Neural progenitor cell (in vitro differentiated cells): ENCODE data around the gene LAMB1. TPM values are rescaled to one million over a fixed set of nuclear protein-coding genes. Genes with fewer than 3 reads are reported as not detected.

Experiments used
- DNase-seq: peaks from one replicate; pipeline ENCODE4 v3.0.0-alpha.2; 2016; ENCODE audit warnings: low spot score
- H2AFZ ChIP-seq: fragments of 200-600 bp; sonication (generic); replicated peaks from 2 replicates; pipeline ENCODE4 v1.6.1; 2016; ENCODE audit warnings: antibody characterized with exemption
- H3F3A ChIP-seq: fragments of 200-600 bp; sonication (generic); 2 replicates; pipeline ENCODE4 v1.6.1; 2016; ENCODE audit warnings: antibody characterized with exemption, low read depth
- H3K27ac ChIP-seq: fragments of 200-600 bp; sonication (generic); 2 replicates; pipeline ENCODE4 v1.5.1; 2016; ENCODE audit warnings: mild to moderate bottlenecking
- H3K27me3 ChIP-seq: fragments of 200-600 bp; sonication (generic); 2 replicates; pipeline ENCODE4 v1.6.1; 2016; ENCODE audit warnings: mild to moderate bottlenecking, moderate library complexity
- H3K36me3 ChIP-seq: fragments of 200-600 bp; sonication (generic); 2 replicates; pipeline ENCODE4 v1.5.1; 2016
- H3K4me1 ChIP-seq: fragments of 200-600 bp; sonication (generic); 2 replicates; pipeline ENCODE4 v1.6.1; 2016; ENCODE audit warnings: mixed run types
- H3K4me2 ChIP-seq: fragments of 200-600 bp; sonication (generic); 2 replicates; pipeline ENCODE4 v1.6.1; 2016
- H3K4me3 ChIP-seq: fragments of 200-600 bp; sonication (generic); 2 replicates; pipeline ENCODE4 v1.5.1; 2016
- H3K79me2 ChIP-seq: fragments of 200-600 bp; sonication (generic); 2 replicates; pipeline ENCODE4 v1.6.1; 2016; ENCODE audit warnings: low read depth
- H3K9ac ChIP-seq: fragments of 200-600 bp; sonication (generic); 2 replicates; pipeline ENCODE4 v1.6.1; 2016
- H3K9me3 ChIP-seq: fragments of 200-600 bp; sonication (generic); 2 replicates; pipeline ENCODE4 v1.5.1; 2016; ENCODE audit warnings: low read depth
- H4K20me1 ChIP-seq: fragments of 200-600 bp; sonication (generic); 2 replicates; pipeline ENCODE4 v1.6.1; 2016; ENCODE audit warnings: low read depth
- H3K27ac Mint-ChIP-seq: 3 replicates; pipeline ENCODE4 v1.8.0; 2021; ENCODE audit warnings: mixed read lengths
- H3K27me3 Mint-ChIP-seq: 2 replicates; pipeline ENCODE4 v1.8.0; 2022; ENCODE audit warnings: low read depth, mild to moderate bottlenecking, inconsistent platforms, moderate library complexity, mixed read lengths; ENCODE audit not compliant: insufficient read depth
- H3K36me3 Mint-ChIP-seq: 3 replicates; pipeline ENCODE4 v1.8.0; 2021; ENCODE audit warnings: mixed read lengths
- H3K4me1 Mint-ChIP-seq: 3 replicates; pipeline ENCODE4 v1.8.0; 2021; ENCODE audit warnings: mixed read lengths
- H3K4me3 Mint-ChIP-seq: 3 replicates; pipeline ENCODE4 v1.8.0; 2021; ENCODE audit warnings: mild to moderate bottlenecking, moderate library complexity, mixed read lengths
- H3K9me3 Mint-ChIP-seq: 3 replicates; pipeline ENCODE4 v1.8.0; 2020; ENCODE audit warnings: mixed read lengths
- CTCF ChIP-seq: fragments of 200-600 bp; sonication (generic); IDR thresholded peaks from 2 replicates; pipeline ENCODE4 v1.5.1; 2017; ENCODE audit warnings: antibody characterized with exemption, mild to moderate bottlenecking
- EZH2 ChIP-seq: fragments of 200-600 bp; sonication (generic); IDR thresholded peaks from 2 replicates; pipeline ENCODE4 v1.6.1; 2017; ENCODE audit warnings: antibody characterized with exemption, mild to moderate bottlenecking, moderate library complexity
- EZH2phosphoT487 ChIP-seq: fragments of 200-600 bp; sonication (generic); IDR thresholded peaks from 2 replicates; pipeline ENCODE4 v1.6.1; 2017; ENCODE audit warnings: antibody characterized with exemption
- total RNA-seq: library from RNA; depleted of rRNA; stranded (reverse); fragments of >200 nt; gene quantifications from 2 replicates; pipeline ENCODE4 v1.2.3, GENCODE V29; 2015; ENCODE audit warnings: low replicate concordance

The LAMB1 gene
- total RNA-seq, 1 donor from 2014 or later: 87.7 TPM

- H3K27me3 Mint-ChIP-seq: no peaks in the 10 kb centered on the region
- Histone ChIP-seq H3K27ac (peak overlapping the region; percentile 26), H3K27me3 (no peaks in the 10 kb centered on the region), H4K20me1 (peaks cover 13% of the 10 kb centered on the region), H3K36me3 (peaks cover 9% of the 10 kb centered on the region), H3K4me2 (no peak overlapping the region), H3K9me3 (no peaks in the 10 kb centered on the region), H3K4me3 (no peak overlapping the region), H3K79me2 (no peaks in the 10 kb centered on the region), H3F3A (peaks cover 52% of the 10 kb centered on the region), H3K9ac (no peak overlapping the region), H3K4me1 (peaks cover 51% of the 10 kb centered on the region), H2AFZ (no peak overlapping the region)
- no peaks in the 10 kb centered on the region for H3K9me3 Mint-ChIP-seq
- no peak overlapping the region for H3K27ac Mint-ChIP-seq
- peaks cover 43% of the 10 kb centered on the region for H3K4me1 Mint-ChIP-seq
- H3K36me3 Mint-ChIP-seq: peaks cover 23% of the 10 kb centered on the region
- DNase-seq: no peak
- TF ChIP-seq CTCF (no peak), EZH2phosphoT487 (no peak), EZH2 (no peak)
- no peak overlapping the region for H3K4me3 Mint-ChIP-seq
Measured at GRCh38 chr7:107934991-107935770, 67.8 kb downstream of the LAMB1 start.

- Histone ChIP-seq H3K79me2 (no peaks in the 10 kb centered on the region), H3K36me3 (peaks cover 9% of the 10 kb centered on the region), H3K27me3 (no peaks in the 10 kb centered on the region), H3K4me2 (peak overlapping the region; percentile 66), H4K20me1 (peaks cover 13% of the 10 kb centered on the region), H3F3A (peaks cover 52% of the 10 kb centered on the region), H3K9ac (no peak overlapping the region), H3K9me3 (no peaks in the 10 kb centered on the region), H2AFZ (no peak overlapping the region), H3K4me3 (peak overlapping the region; percentile 6), H3K27ac (peak overlapping the region; percentile 97), H3K4me1 (peaks cover 49% of the 10 kb centered on the region)
- peak overlapping the region; percentile 6 for H3K27ac Mint-ChIP-seq
- H3K4me1 Mint-ChIP-seq: peaks cover 43% of the 10 kb centered on the region
- no peak overlapping the region for H3K4me3 Mint-ChIP-seq
- H3K9me3 Mint-ChIP-seq: no peaks in the 10 kb centered on the region
- TF ChIP-seq EZH2phosphoT487 (no peak), EZH2 (no peak), CTCF (no peak)
- DNase-seq: peak; percentile 45
- H3K27me3 Mint-ChIP-seq: no peaks in the 10 kb centered on the region
- H3K36me3 Mint-ChIP-seq: peaks cover 22% of the 10 kb centered on the region
Measured at GRCh38 chr7:107933386-107934013, 69.5 kb downstream of the LAMB1 start.

GRCh38 chr7:107932805-107933204 lies 70.2 kb downstream of the LAMB1 start:
- no peak overlapping the region for H3K4me3 Mint-ChIP-seq
- peaks cover 20% of the 10 kb centered on the region for H3K36me3 Mint-ChIP-seq

More at GRCh38 chr7:107932805-107933204, 70.2 kb downstream of the LAMB1 start:
- peaks cover 42% of the 10 kb centered on the region for H3K4me1 ChIP-seq
- H4K20me1 ChIP-seq: peaks cover 13% of the 10 kb centered on the region
- no peak overlapping the region for H3K9ac ChIP-seq
- peaks cover 52% of the 10 kb centered on the region for H3F3A ChIP-seq
- peak; percentile 71 for DNase-seq
- TF ChIP-seq EZH2 (no peak), EZH2phosphoT487 (no peak)
- Mint-ChIP-seq H3K4me1 (peaks cover 40% of the 10 kb centered on the region), H3K9me3 (no peaks in the 10 kb centered on the region), H3K27ac (peak overlapping the region; percentile 13), H3K27me3 (no peaks in the 10 kb centered on the region)
- H3K4me2 ChIP-seq: peak overlapping the region; percentile 66
- peak overlapping the region; percentile 19 for H3K4me3 ChIP-seq
- H2AFZ ChIP-seq: no peak overlapping the region
- peak overlapping the region; percentile 97 for H3K27ac ChIP-seq
- H3K9me3 ChIP-seq: no peaks in the 10 kb centered on the region
- peaks cover 9% of the 10 kb centered on the region for H3K36me3 ChIP-seq
- no peaks in the 10 kb centered on the region for H3K27me3 ChIP-seq
- H3K79me2 ChIP-seq: no peaks in the 10 kb centered on the region
